Uterine smooth muscle cell (primary cell): ENCODE results near the gene MEP1B. TPM values are rescaled to one million over a fixed set of nuclear protein-coding genes. Genes with fewer than 3 reads are reported as not detected.

ENCODE experiments used
- total RNA-seq: library from RNA; depleted of rRNA; stranded (reverse); fragments of >200 nt; gene quantifications from 2 replicates; pipeline ENCODE4 v1.2.3, GENCODE V29; 2014

MEP1B gene
- not detected in 2 replicates for total RNA-seq

DNA sequence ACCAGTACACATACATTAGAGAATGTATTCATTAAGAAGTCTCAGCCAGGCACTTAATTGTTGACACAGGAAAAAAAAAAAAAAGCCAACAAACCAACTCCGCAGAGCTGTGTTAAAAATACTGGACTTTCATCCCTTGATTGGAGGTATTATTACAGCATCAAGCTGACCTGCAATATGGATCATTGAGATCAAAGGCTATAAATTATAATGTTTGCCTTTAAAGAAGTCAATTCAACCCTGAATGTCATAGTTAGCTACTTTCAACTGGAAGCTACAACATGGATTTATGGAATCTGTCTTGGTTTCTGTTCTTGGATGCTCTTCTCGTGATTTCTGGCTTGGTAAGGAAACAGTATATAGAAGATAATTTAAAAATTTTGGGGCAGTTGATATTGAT, at the start of gene MEP1B:
Gene MEP1B (plus strand): TSS at position 250 of the 400 bp plus-strand sequence. CDS start 32 bp downstream, at position 282.

Other genes with a start within 250 kb of the MEP1B start
- 54.8 and 57.7 TPM in 2 replicates for gene TRAPPC8, start 246.9 kb upstream of the MEP1B start, total RNA-seq
- gene RNF125, start 171.2 kb upstream of the MEP1B start, total RNA-seq: 0.50 and 0.89 TPM in 2 replicates
- 16.6 and 23.5 TPM in 2 replicates for gene RNF138, start 98.2 kb upstream of the MEP1B start, total RNA-seq